A673 (cell line): ENCODE measurements around the gene KLHL10.

Experiments used
- CTCF ChIP-seq: fragments of 300-800, 200-600 bp; sonication (generic); conservative IDR thresholded peaks from 2 replicates; pipeline ENCODE4 v1.5.1; 2017; ENCODE audit warnings: low read depth, mild to moderate bottlenecking, antibody characterized with exemption, low read length, moderate library complexity, mixed read lengths
- EZH2 ChIP-seq: fragments of 200-600 bp; sonication (generic); IDR thresholded peaks from 2 replicates; pipeline ENCODE4 v1.6.1; 2017; ENCODE audit warnings: borderline replicate concordance, low read depth, mild to moderate bottlenecking, mixed read lengths, antibody characterized with exemption, low read length; ENCODE audit not compliant: poor library complexity, severe bottlenecking

- TF ChIP-seq EZH2 (no peak), CTCF (no peak)
Measured at GRCh38 chr17:41882756-41883155, 45.1 kb downstream of the KLHL10 start.
